Measurements from ENCODE around the gene ABHD8.
"Not testable (repeated sequence)": the region's sequence is repeated elsewhere in the genome, so short reads cannot be mapped to it uniquely, and the experiment has no call there.

The ABHD8 gene

DNA sequence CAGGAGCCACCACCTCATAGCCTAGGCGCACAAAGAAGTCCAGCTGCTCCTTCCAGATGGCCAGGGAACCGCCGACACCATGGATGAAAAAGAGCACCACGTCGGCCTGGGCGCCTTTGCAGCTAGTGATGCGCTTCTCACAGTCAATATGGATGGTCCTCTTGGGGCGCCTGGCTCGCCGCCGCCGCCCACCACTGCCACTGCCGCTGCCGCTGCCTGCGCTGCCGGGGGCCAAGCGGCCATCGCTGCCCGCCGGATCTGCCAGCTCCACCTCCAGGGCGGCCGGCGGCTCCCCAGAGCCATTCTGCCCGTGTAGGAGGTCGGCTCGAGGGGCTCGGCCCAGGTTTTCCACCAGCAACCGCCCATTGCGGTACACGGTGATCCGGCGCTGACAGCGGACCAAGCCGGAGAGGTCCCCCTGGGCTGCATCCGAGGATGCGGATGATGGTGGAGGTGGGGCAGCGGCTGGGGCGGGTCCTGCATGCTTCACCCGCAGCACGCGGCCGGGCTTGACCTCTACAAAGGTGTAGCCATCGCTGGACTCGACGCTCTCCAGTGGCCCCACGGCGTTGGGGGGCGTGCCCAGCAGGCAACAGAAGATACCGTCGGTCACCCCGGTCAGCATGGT lies 2.1 kb downstream of the ABHD8 start:
- Histone ChIP-seq H3K4me2 (ENCODE audit: low read length) (no peak overlapping the region), H3K4me1 (peaks cover 20% of the 10 kb centered on the region), H3K4me3 (ENCODE audit: low read depth, low read length) (no peak overlapping the region)

DNA sequence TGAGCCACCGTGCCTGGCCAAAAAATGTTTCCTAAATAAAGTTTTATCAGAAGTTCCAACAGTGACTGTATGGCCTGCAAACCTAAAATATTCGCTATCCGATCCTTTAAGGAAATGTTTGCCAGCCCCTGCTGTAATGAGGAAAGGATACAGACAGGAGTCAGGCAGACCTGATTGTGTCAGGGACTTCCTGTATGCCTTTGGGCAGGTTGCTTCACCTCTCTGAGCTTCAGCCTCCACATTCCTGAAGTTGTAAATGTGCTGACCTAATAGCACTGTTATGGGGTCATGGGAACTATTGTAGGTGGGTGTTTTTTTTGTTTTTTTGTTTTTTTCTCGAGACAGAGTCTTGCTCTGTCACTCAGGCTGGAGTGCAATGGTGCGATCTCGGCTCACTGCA lies 6.2 kb downstream of the ABHD8 start:
- Histone ChIP-seq H3K4me3 (ENCODE audit: low read depth, low read length) (no peak overlapping the region), H3K9me3 (ENCODE audit: control insufficient read depth, low read length) (no peaks in the 10 kb centered on the region), H3K27me3 (ENCODE audit: control insufficient read depth, insufficient read depth, low read length) (no peaks in the 10 kb centered on the region), H3K4me1 (peaks cover 5% of the 10 kb centered on the region), H3K4me2 (ENCODE audit: low read length) (no peak overlapping the region), H3K79me2 (peaks cover 3% of the 10 kb centered on the region), H3K27ac (peak overlapping the region; percentile 62), H3K9ac (no peak overlapping the region), H3K36me3 (ENCODE audit: control insufficient read depth, insufficient read depth, low read length) (no peaks in the 10 kb centered on the region), H2AFZ (no peak overlapping the region)
- TF ChIP-seq, protein P1, sequence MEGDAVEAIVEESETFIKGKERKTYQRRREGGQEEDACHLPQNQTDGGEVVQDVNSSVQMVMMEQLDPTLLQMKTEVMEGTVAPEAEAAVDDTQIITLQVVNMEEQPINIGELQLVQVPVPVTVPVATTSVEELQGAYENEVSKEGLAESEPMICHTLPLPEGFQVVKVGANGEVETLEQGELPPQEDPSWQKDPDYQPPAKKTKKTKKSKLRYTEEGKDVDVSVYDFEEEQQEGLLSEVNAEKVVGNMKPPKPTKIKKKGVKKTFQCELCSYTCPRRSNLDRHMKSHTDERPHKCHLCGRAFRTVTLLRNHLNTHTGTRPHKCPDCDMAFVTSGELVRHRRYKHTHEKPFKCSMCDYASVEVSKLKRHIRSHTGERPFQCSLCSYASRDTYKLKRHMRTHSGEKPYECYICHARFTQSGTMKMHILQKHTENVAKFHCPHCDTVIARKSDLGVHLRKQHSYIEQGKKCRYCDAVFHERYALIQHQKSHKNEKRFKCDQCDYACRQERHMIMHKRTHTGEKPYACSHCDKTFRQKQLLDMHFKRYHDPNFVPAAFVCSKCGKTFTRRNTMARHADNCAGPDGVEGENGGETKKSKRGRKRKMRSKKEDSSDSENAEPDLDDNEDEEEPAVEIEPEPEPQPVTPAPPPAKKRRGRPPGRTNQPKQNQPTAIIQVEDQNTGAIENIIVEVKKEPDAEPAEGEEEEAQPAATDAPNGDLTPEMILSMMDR (IDR thresholded peaks at IDR 0.05), result no peak

More for the DNA sequence above, 2.1 kb downstream of the ABHD8 start:
- Histone ChIP-seq H3K9ac (no peak overlapping the region), H3K9me3 (ENCODE audit: control insufficient read depth, low read length) (no peaks in the 10 kb centered on the region), H2AFZ (no peak overlapping the region), H3K79me2 (peaks cover 8% of the 10 kb centered on the region), H3K27me3 (ENCODE audit: control insufficient read depth, insufficient read depth, low read length) (no peaks in the 10 kb centered on the region), H3K36me3 (ENCODE audit: control insufficient read depth, insufficient read depth, low read length) (no peaks in the 10 kb centered on the region), H3K27ac (no peak overlapping the region)
- TF ChIP-seq, protein P1 (IDR thresholded peaks at IDR 0.05), result no peak

DNA sequence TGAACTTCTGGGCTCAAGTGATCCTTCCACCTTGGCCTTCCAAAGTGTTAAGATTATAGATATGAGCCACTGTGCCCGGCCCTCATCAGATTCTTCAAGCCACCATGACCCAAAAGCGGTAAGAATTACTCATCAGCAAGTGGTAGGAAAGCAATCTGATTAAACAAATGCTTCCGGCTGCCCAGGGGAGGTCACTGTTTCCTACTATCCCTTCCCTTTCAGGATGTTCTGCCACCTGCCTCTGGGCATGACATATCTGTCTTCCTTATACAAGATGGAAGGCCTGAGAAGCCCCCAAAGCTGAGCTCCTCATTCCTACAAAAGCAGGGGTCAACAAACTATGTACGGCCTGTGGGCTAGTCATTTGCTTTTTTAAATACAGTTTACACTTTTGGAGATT lies 7.0 kb downstream of the ABHD8 start:
- H3K9ac ChIP-seq, result no peak overlapping the region
- no peaks in the 10 kb centered on the region for H3K36me3 ChIP-seq (ENCODE audit: control insufficient read depth, insufficient read depth, low read length)
- H3K4me3 ChIP-seq (ENCODE audit: low read depth, low read length), result peak overlapping the region; percentile 18
- TF ChIP-seq, protein P1 (IDR thresholded peaks at IDR 0.05), result peak; percentile 48
- H3K79me2 ChIP-seq, result peaks cover 3% of the 10 kb centered on the region
- no peak overlapping the region for H2AFZ ChIP-seq
- no peaks in the 10 kb centered on the region for H3K9me3 ChIP-seq (ENCODE audit: control insufficient read depth, low read length)
- peak overlapping the region; percentile 62 for H3K27ac ChIP-seq
- H3K4me2 ChIP-seq (ENCODE audit: low read length), result peak overlapping the region; percentile 9
- no peaks in the 10 kb centered on the region for H3K27me3 ChIP-seq (ENCODE audit: control insufficient read depth, insufficient read depth, low read length)
- peaks cover 5% of the 10 kb centered on the region for H3K4me1 ChIP-seq

DNA sequence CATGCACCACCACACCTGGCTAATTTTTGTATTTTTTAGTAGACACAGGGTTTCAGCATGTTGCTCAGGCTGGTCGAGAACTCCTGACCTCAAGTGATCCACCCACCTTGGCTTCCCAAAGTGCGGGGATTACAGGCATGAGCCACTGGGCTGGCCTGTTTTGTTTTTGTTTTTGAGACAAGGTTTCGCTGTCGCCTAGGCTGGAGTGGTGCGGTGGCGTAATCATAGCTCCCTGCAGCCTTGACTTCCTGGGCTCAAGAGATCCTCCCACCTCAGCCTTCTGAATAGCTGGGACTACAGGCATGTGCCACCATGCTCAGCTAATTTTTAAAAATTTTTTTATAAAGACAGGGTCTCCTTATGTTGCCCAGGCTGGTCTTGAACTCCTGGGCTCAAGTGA lies 7.7 kb downstream of the ABHD8 start:
- not testable (repeated sequence) for H3K79me2 ChIP-seq; H3K4me1 ChIP-seq; H3K27me3 ChIP-seq (ENCODE audit: control insufficient read depth, insufficient read depth, low read length); H3K4me2 ChIP-seq (ENCODE audit: low read length); H3K9ac ChIP-seq; H3K4me3 ChIP-seq (ENCODE audit: low read depth, low read length); H3K36me3 ChIP-seq (ENCODE audit: control insufficient read depth, insufficient read depth, low read length); H2AFZ ChIP-seq; H3K9me3 ChIP-seq (ENCODE audit: control insufficient read depth, low read length)
- peak overlapping the region; percentile 62 for H3K27ac ChIP-seq

DNA sequence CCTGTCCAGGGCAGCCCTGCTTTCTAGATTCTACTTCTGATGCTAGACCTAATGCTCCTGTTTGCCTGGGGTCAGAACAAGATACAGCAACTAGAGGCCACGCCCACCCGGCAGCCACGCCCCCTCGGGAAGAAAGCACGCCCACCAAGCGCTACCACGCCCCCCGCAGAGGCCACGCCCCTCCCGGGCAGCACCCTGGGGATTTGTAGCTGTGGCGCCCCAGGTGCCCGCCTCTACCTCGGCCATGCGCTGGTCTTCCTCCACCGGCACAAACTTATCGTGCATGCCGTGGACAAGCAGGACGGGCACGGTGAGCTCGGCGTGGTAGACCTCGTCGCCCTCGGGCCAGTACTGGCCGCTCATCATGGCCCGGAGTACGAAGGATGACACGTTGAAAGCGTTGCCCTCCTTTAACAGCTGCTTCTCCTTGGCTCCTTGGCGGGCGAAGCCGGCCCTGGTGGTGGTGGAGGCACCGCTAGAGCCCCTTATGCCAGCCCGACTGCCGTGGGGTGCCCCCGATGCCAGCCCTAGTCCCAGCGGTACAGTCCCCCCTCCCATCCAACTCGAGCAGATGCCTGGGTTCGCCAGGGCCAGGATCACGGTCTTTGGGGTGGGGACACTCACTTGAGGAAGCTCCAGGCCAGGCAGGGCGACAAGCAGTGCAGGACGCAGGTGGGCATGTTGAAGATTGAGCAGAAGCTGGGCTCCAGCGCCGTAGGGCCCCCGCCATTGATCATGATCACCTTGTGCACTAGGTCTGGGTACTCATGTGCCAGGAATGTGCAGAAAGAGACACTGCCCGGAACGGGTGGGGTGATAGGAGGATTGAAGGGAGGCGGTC lies 9.0 kb downstream of the ABHD8 start:
- TF ChIP-seq, protein P1 (IDR thresholded peaks at IDR 0.05), result no peak
- H3K4me1 ChIP-seq, result peaks cover 5% of the 10 kb centered on the region
- no peak overlapping the region for H2AFZ ChIP-seq
- H3K4me2 ChIP-seq (ENCODE audit: low read length), result no peak overlapping the region
- H3K9ac ChIP-seq, result no peak overlapping the region
- no peak overlapping the region for H3K4me3 ChIP-seq (ENCODE audit: low read depth, low read length)
- H3K9me3 ChIP-seq (ENCODE audit: control insufficient read depth, low read length), result no peaks in the 10 kb centered on the region
- H3K27me3 ChIP-seq (ENCODE audit: control insufficient read depth, insufficient read depth, low read length), result no peaks in the 10 kb centered on the region
- no peak overlapping the region for H3K27ac ChIP-seq
- H3K79me2 ChIP-seq, result peaks cover 3% of the 10 kb centered on the region
- no peaks in the 10 kb centered on the region for H3K36me3 ChIP-seq (ENCODE audit: control insufficient read depth, insufficient read depth, low read length)

Measured in parathyroid adenoma (tissue), 2 donors.